ENCODE measurements around the gene EPDR1.

The EPDR1 gene

GRCh38 chr7:37920305-37920848 lies at the start of gene EPDR1:
Gene EPDR1, plus strand, starts transcription at chr7:37920640. Its CDS starts 300 bp downstream, at chr7:37920940.
- DNase-seq = no peak

GRCh38 chr7:37882086-37882485 lies 38.4 kb upstream of the EPDR1 start:
- DNase-seq = no peak

DNA sequence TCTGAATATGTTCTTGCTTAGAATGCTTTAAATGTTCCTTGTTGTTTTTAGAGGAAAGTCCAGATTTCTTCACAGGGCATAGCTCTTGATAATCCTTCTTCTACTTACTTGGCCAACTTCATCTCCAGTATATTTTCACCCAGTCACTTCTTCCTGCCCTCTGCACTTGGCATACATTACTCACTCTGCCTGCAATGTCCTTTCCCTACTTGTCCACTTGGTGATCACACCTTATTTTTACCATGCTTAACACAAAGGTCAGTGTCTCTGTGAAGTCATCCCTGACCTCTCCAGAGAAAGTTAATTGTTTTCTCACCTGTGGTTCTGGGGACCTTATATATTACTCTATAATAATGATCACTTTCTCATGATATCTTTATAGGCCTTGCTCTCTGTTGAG lies 27.1 kb upstream of the EPDR1 start:
- no peak for DNase-seq

- DNase-seq = no peak
These were observed 25.8 kb upstream of the EPDR1 start for GRCh38 chr7:37894671-37895070.

- no peak for DNase-seq
These were observed 20.7 kb upstream of the EPDR1 start for GRCh38 chr7:37899712-37900247.

GRCh38 chr7:37901236-37901827 lies 19.1 kb upstream of the EPDR1 start:
- no peak for DNase-seq

GRCh38 chr7:37901890-37902524 lies 18.4 kb upstream of the EPDR1 start:
- no peak for DNase-seq

DNA sequence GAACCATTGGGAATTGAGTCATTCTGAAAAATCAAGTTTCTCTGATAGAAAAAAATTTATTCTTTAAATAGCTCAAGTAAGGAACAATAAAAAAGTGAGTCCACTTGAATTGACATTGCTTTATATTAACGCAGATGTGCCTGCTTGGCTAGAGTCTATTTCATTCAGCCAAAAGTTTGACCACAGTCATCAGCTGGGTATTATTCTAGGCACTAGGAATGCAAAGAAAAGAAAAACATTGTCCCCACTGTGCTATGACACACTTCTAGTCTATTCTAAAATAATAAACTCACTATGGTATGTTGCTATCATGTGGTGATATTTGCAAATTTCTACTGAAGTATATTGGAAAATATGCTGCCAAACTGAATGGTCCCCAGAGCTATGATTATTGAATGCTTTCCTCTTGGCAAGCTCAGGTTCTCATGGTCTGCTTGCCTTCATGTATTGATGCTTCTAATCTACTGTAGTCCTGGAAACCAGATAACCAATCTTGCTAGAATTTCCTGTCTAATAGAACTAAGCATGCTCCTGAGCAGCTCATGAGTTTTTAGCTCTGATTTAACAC lies 12.1 kb upstream of the EPDR1 start:
- no peak for DNase-seq

- DNase-seq = no peak
These were observed 7.7 kb upstream of the EPDR1 start for GRCh38 chr7:37912756-37913155.

- no peak for DNase-seq
These were observed 5.0 kb upstream of the EPDR1 start for GRCh38 chr7:37915438-37915837.

DNA sequence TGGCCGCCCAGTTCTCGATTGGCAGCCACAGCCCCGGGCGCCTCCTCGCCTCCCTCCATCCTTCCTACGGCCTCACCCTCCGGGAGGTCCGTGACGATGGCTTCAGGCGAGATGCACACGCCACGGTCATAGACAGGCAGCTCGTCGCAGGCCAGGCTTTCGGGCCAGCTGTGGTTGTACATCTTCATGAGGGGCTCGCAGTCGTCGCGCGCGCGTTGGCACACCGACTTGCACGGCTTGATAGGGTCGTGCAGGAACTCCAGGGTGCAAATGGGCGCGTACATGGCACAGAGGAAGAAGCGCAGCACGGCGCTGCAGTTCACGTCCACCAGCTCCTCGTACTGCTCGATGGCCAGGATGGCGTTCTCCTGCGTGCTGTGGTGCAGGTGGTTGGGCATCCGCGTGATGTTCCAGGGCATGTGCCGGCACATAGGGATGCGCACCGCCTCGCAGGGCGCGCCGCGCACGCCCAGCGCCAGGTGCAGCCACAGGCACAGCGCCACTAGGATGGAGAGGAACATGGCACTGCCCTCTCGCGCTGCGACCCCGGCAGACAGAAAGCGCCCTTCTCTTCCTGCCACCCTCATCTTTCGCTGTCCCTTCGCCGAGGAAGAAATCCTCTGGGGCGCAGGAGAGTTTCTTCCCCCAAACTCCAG lies 4.3 kb upstream of the EPDR1 start:
- DNase-seq = no peak

DNA sequence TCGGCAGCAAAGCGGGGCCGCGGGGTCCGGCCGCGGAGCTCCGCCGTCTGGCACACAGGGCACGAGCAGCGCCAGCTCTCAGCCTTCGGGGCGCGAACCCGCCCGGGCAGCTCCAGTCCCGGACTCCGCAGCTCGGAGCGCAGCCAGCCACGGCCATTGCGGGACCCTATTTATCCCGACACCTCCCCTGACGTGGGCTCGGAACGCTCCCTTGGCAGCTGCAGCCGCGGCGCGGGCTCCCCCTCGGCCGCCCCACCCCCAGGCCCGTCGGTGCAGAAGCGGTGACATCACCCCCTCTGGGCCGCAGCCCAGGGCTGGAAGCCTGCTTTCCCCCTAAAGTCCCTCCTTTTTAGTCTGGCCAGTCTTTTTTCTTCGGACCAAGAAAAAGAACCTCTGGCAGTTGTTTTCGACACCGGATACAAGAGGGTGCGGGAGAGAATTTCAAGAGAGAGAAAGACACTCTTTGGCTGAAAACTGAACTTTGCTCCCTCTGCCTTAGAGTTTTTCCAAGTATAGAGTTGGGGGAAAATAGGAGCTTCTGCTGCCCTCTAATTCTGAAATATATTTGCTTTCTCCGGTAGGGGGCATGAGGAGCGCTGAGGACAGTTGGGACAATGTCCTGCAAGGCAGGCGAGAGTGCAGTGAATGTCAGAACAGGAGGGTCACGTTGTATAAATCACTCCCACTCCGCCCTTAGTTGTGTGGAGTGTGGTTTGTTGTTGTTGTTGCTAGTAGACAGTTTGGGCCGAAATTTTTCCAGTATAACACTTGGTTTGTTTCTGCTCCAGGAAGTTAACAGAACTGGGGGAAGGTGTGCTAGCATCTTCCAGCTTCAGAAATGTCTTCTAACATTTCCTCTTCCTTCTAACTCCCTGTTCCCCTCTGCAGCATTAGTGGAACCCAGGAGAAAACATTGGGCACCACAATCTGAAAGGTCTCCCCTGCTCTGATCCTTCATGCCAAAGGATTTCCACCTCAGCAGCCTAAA lies 3.5 kb upstream of the EPDR1 start, which contains the start of gene SFRP4:
Gene SFRP4, minus strand, starts transcription at position 145 of the 988 bp plus-strand sequence. CDS start 280 bp downstream, outside the sequence.
- DNase-seq = no peak

DNA sequence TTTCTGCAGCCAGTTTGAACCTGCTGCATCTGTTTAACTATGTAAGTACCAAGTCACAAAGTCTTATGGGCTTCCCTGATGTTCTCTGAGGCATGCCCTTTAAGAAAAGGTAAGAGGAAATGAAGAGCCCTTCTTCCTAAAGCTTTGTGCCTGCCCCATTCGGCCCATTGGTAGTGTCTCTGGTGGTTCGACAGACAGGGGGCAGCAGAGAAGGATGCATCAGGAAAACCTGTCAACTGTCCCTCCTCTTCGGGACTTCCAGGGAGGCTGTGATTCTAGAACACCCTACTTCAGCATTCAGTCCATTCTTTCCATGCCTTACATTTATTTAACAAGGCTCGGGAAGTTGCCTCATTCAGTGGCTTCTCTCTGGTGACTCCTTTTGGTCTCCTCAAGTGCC lies 1.9 kb upstream of the EPDR1 start:
- no peak for DNase-seq

DNA sequence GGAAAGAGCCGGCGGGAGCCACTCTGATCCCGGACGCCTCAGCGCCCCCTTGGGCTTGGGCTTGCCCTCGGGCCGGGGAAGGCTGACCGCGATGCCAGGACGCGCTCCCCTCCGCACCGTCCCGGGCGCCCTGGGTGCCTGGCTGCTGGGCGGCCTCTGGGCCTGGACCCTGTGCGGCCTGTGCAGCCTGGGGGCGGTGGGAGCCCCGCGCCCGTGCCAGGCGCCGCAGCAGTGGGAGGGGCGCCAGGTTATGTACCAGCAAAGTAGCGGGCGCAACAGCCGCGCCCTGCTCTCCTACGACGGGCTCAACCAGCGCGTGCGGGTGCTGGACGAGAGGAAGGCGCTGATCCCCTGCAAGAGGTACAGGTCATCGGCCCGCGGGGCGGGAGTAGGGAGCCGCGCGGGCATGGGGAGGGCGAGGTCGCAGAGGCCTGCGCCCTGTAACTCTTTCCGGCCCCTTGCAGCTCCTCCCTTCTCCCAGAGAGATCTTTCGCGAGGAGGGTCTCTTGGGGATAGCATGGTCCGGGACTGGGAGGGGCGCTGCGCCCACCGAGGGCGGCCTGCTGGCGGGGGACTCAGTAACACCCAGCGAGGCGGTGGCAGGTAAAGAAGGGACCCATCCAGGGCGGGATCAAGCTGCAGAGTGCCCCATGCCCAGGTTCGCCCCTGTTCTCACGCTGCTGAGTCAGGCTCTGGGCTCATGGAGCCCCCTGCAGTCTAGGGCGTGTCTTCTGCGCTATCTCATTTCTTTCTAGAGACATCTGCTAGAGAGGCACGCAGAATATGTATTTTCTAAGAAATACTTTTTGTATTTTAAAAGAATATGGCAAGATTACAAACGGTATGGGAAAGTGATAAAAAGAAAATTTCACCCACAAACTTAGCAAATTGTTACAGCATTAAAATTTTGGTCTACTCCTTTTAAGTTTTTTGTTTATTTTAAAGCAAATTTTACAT lies 687 bp downstream of the EPDR1 start:
- DNase-seq = no peak

- DNase-seq = no peak
These were observed 1.4 kb downstream of the EPDR1 start for GRCh38 chr7:37921876-37922275.

- no peak for DNase-seq
These were observed 3.6 kb downstream of the EPDR1 start for GRCh38 chr7:37923996-37924395.

DNA sequence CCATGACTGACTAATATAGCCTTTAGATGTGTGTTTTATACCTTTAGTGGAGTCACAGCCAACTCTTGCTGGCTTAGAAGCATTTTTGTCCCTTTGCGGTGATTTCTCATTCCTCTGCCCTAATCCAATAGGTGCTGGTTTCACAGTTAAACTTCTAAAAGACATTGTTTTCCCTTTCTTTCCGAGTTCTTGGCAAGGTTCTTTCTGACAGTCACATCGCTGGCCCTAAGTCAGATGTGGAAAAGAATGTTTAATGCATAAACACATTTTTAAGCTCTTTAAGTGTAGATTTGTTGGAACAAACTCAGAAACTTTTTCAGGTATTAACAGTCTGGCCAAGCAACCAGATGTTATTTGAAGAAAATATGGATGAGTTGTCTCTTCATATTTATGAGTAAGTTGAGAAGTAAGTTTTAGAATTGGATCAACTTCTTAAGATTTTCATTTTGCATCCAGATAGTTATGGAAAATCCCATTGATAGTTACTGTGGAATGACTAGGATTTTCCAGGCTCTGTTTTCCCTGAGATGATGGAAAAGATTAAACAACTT lies 4.1 kb downstream of the EPDR1 start:
- DNase-seq = no peak

- DNase-seq = no peak
These were observed 5.2 kb downstream of the EPDR1 start for GRCh38 chr7:37925620-37926019.

DNA sequence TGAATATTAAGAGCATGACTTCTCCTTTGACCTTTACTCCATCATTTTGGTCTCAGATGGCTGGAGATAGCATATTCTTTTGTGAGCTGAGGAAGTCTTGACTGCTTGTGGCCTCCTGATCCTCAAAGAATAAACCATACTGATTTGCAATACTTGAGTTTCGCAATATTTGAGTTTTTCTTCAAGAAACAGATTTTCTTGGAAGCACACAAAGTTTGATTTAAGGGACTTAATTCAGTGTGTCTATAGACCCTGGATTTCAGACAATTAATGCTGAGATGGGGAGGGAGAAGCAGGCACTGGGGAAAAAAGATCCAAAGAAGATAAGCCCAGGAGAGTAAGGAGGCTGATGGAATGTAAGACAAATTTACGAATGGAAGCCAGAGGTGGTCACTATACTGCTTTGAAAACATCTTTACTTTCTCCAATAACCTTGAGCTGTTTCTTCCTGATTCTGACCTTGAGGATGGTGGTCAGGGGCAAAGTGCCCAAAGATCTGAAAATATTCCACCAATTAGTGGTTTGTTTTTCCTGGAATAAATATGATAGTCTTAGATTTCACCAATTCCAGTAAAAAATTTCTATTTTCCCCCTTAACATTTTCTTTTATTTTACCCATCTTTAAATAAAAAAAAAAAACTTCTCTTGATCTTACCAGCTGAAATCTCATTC lies 7.5 kb downstream of the EPDR1 start:
- no peak for DNase-seq

DNA sequence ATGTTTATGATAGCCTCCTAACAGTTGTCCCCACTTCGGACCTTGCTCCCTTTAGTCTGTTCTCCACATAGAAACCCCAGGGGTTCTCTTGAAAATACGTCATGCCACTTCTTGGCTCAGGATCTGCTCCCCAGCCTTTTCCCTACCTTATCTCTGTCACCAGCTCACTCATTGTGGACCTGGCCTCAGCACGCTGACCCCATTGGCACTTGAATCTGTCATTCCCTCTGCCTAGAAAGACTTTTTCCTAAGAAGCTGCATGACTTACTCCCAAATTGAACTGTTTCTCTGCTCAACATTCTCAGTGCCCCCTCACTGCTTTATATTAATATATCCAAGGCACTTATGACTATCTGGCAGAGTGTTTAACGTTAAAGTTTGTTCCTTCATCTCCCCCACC lies 8.4 kb downstream of the EPDR1 start:
- DNase-seq = no peak
